Astrocyte (in vitro differentiated cells and primary cell): Measurements from ENCODE around the gene IFITM10. TPM values are rescaled to one million over a fixed set of nuclear protein-coding genes. Genes with fewer than 3 reads are reported as not detected.

ENCODE experiments used
- DNase-seq: peaks from one replicate; pipeline ENCODE4 v3.0.0-alpha.2; 2010; ENCODE audit warnings: low read depth
- FAIRE-seq: peaks from 2 replicates; lab custom pipeline; 2011; peaks lifted over from hg19 to GRCh38; lab: Jason Lieb, UNC
- H2AFZ ChIP-seq: 2 replicates; pipeline ENCODE4 v1.6.0; 2012; ENCODE audit warnings: low read depth, low read length, inconsistent platforms
- H3K27ac ChIP-seq: 2 replicates; pipeline ENCODE4 v1.5.1; 2011; ENCODE audit warnings: low read depth, low read length, inconsistent platforms
- H3K27me3 ChIP-seq: 2 replicates; pipeline ENCODE4 v1.6.0; 2011; ENCODE audit warnings: low read length, inconsistent platforms; ENCODE audit not compliant: insufficient read depth
- H3K36me3 ChIP-seq: 2 replicates; pipeline ENCODE4 v1.5.1; 2011; ENCODE audit warnings: low read length, inconsistent platforms; ENCODE audit not compliant: insufficient read depth
- H3K4me1 ChIP-seq: 2 replicates; pipeline ENCODE4 v1.5.1; 2011; ENCODE audit warnings: low read length, inconsistent platforms; ENCODE audit not compliant: insufficient read depth
- H3K4me2 ChIP-seq: 2 replicates; pipeline ENCODE4 v1.6.0; 2012; ENCODE audit warnings: low read length, inconsistent platforms
- H3K4me3 ChIP-seq: 2 replicates; pipeline ENCODE4 v1.5.1; 2011; ENCODE audit warnings: low read depth, mild to moderate bottlenecking, low read length, inconsistent platforms; ENCODE audit not compliant: insufficient read depth
- H3K79me2 ChIP-seq: 2 replicates; pipeline ENCODE4 v1.6.0; 2012; ENCODE audit warnings: mild to moderate bottlenecking, low read length, inconsistent platforms; ENCODE audit not compliant: insufficient read depth
- H3K9ac ChIP-seq: 2 replicates; pipeline ENCODE4 v1.6.0; 2012; ENCODE audit warnings: mild to moderate bottlenecking, low read length, inconsistent platforms
- H3K9me3 ChIP-seq: 2 replicates; pipeline ENCODE4 v1.5.1; 2012; ENCODE audit warnings: low read depth, mild to moderate bottlenecking, low read length, inconsistent platforms; ENCODE audit not compliant: insufficient read depth
- H4K20me1 ChIP-seq: 2 replicates; pipeline ENCODE4 v1.6.0; 2012; ENCODE audit warnings: low read length, inconsistent platforms; ENCODE audit not compliant: insufficient read depth
- H3K27ac Mint-ChIP-seq: one replicate; pipeline ENCODE4 v1.8.0; 2021; ENCODE audit warnings: mild to moderate bottlenecking, mixed read lengths; ENCODE audit not compliant: unreplicated experiment
- H3K27me3 Mint-ChIP-seq: one replicate; pipeline ENCODE4 v1.8.0; 2021; ENCODE audit warnings: low read depth, mixed read lengths; ENCODE audit not compliant: unreplicated experiment
- H3K36me3 Mint-ChIP-seq: one replicate; pipeline ENCODE4 v1.8.0; 2021; ENCODE audit warnings: low read depth, mixed read lengths; ENCODE audit not compliant: unreplicated experiment
- H3K4me1 Mint-ChIP-seq: one replicate; pipeline ENCODE4 v1.8.0; 2021; ENCODE audit warnings: low read depth, mixed read lengths; ENCODE audit not compliant: unreplicated experiment
- H3K4me3 Mint-ChIP-seq: one replicate; pipeline ENCODE4 v1.8.0; 2021; ENCODE audit warnings: mild to moderate bottlenecking, moderate library complexity, mixed read lengths; ENCODE audit not compliant: unreplicated experiment
- H3K9me3 Mint-ChIP-seq: one replicate; pipeline ENCODE4 v1.8.0; 2021; ENCODE audit warnings: mild to moderate bottlenecking, mixed read lengths; ENCODE audit not compliant: unreplicated experiment
- CTCF ChIP-seq: IDR thresholded peaks from 2 replicates; pipeline ENCODE4 v1.5.1; 2011; ENCODE audit warnings: low read depth, mild to moderate bottlenecking, inconsistent platforms, low read length, moderate library complexity; ENCODE audit not compliant: insufficient read depth
- EZH2 ChIP-seq: IDR thresholded peaks from 2 replicates; pipeline ENCODE4 v1.6.1; 2012; ENCODE audit warnings: mild to moderate bottlenecking, low read length, inconsistent platforms; ENCODE audit not compliant: insufficient read depth
- total RNA-seq: library from RNA; stranded (reverse); gene quantifications from 2 replicates; pipeline ENCODE4 v1.2.1, GENCODE V29; 2021

Gene IFITM10
- total RNA-seq, 1 donor from 2014 or later: 2.0 TPM

DNA sequence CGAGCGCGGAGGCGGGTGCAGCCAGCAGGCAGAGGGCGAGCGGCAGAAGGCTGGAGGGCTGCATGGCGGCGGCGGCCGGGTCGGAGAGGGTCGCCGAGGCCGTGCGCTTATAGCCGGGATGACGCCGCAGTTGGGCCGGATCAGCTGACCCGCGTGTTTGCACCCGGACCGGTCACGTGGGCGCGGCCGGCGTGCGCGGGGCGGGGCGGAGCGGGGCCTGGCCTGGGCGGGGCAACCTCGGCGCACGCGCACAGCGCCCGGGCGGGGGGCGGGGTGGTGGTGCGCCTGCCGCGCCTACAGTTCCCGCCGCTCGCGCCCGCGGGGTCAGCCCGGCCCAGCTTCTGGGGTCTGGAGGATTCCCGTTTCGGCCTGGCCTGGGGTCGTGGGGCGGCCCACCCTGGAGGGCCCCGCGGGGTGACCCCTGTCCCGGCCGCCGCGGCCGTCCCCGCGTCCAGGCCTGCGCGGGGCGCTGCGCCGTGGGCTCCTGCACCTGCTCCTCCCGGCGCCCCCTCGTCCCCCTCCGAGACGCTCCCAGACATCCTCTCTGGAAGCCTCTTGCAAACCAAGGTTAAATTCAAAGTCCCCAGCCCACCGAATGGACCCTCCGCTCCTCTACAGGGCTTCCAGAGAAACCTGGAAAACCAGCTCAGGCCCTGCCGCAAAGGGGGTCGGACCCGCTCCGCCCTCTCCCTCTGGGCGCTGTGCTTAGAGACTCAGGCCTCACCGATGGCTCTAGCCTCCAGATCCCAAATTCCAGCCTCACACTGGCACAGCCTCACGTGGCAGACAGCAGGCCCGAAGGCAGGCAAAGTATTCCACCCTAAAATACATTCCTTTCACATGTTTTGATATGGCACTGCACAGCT lies 13.6 kb upstream of the IFITM10 start, which contains the start of gene CTSD:
Gene CTSD (minus strand): TSS at position 132 of the 866 bp plus-strand sequence. CDS start 68 bp downstream, at position 64.
- Histone ChIP-seq H3K4me1 (peaks cover 31% of the 10 kb centered on the region), H3K36me3 (no peaks in the 10 kb centered on the region), H2AFZ (peak within 1 kb of the TSS; percentile 78), H3K4me3 (peak within 1 kb of the TSS; percentile 64), H3K79me2 (peaks cover 27% of the 10 kb centered on the region), H3K9me3 (no peaks in the 10 kb centered on the region), H3K27ac (peak within 1 kb of the TSS; percentile 53), H3K4me2 (peak within 1 kb of the TSS; percentile 95), H4K20me1 (peaks cover 28% of the 10 kb centered on the region), H3K9ac (peak within 1 kb of the TSS; percentile 84), H3K27me3 (no peaks in the 10 kb centered on the region)
- no peak for FAIRE-seq
- peaks cover 6% of the 10 kb centered on the region for H3K4me1 Mint-ChIP-seq
- no peak for TF ChIP-seq EZH2
- no peak for TF ChIP-seq CTCF
- H3K27me3 Mint-ChIP-seq: no peaks in the 10 kb centered on the region
- peak; percentile 46 for DNase-seq
- no peak within 1 kb of the TSS for H3K27ac Mint-ChIP-seq
- no peaks in the 10 kb centered on the region for H3K36me3 Mint-ChIP-seq
- H3K9me3 Mint-ChIP-seq: no peaks in the 10 kb centered on the region
- H3K4me3 Mint-ChIP-seq: peak within 1 kb of the TSS; percentile 88

- Histone ChIP-seq H3K9me3 (no peaks in the 10 kb centered on the region), H3K4me2 (peak overlapping the region; percentile 95), H2AFZ (peak overlapping the region; percentile 78), H3K9ac (peak overlapping the region; percentile 84), H3K27ac (peak overlapping the region; percentile 53), H4K20me1 (peaks cover 28% of the 10 kb centered on the region), H3K27me3 (no peaks in the 10 kb centered on the region), H3K4me1 (peaks cover 32% of the 10 kb centered on the region), H3K36me3 (no peaks in the 10 kb centered on the region), H3K4me3 (peak overlapping the region; percentile 64), H3K79me2 (peaks cover 27% of the 10 kb centered on the region)
- TF ChIP-seq CTCF (no peak), EZH2 (no peak)
- no peaks in the 10 kb centered on the region for H3K27me3 Mint-ChIP-seq
- H3K4me3 Mint-ChIP-seq: peak overlapping the region; percentile 79
- H3K27ac Mint-ChIP-seq: no peak overlapping the region
- no peak for FAIRE-seq
- DNase-seq: no peak
- no peaks in the 10 kb centered on the region for H3K9me3 Mint-ChIP-seq
- peaks cover 8% of the 10 kb centered on the region for H3K4me1 Mint-ChIP-seq
- H3K36me3 Mint-ChIP-seq: no peaks in the 10 kb centered on the region
Measured at GRCh38 chr11:1763336-1763795, 13.0 kb upstream of the IFITM10 start.
